Body of pancreas (tissue), 4 donors: ENCODE measurements around the gene DOCK3.
"Not testable (repeated sequence)": the region's sequence is repeated elsewhere in the genome, so short reads cannot be mapped to it uniquely, and the experiment has no call there.

ENCODE experiments used
- CTCF ChIP-seq, 7 experiments: fragments of 450-650 bp in 4 of 7; fragments of 200-600 bp in 3 of 7; sonication (generic) in 3 of 7; IDR thresholded peaks; one replicate each; pipeline ENCODE4 v1.5.1; 2016 to 2019; ENCODE audit warnings: antibody characterized with exemption in 7 of 7
- POLR2A ChIP-seq, 3 donors: fragments of 450-650 bp; IDR thresholded peaks; one replicate each; pipeline ENCODE4 v1.6.1; 2016; ENCODE audit warnings: antibody characterized with exemption in 3 of 3, mild to moderate bottlenecking in 2 of 3

GRCh38 chr3:51092141-51092540 lies 417.4 kb downstream of the DOCK3 start:
- TF ChIP-seq CTCF, POLR2A (IDR thresholded peaks at IDR 0.05): not testable (repeated sequence)
